ENCODE measurements around the gene GSG1L2.

Gene GSG1L2

DNA sequence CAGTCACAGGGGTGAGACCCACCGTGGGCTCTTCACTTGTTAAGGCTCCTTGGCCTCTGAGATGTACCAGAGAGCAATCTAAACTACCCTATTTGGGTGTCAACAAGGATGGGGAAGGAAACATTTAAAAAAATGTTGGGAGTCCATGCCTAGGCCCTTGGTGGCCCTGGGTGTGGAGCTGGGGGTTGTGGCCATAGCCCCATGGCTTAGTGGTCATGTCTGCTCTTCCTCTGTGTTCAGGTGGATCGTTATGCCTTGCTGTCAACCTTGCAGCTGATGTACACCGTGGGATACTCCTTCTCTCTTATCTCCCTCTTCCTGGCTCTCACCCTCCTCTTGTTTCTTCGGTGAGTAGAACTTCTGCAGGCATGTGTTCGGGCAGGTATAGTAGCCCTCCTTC is 32.4 kb upstream of the GSG1L2 start:
- no peaks in the 10 kb centered on the region for H3K36me3 ChIP-seq (replicated peaks; ENCODE audit: low read depth, low read length)
- TF ChIP-seq EZH2phosphoT487 (IDR thresholded peaks at IDR 0.05; ENCODE audit: low read depth): no peak
- H3K9ac ChIP-seq (ENCODE audit: low read length): no peak overlapping the region
- H3K27ac ChIP-seq (ENCODE audit: low read length): no peak overlapping the region
- no peaks in the 10 kb centered on the region for H3K9me3 ChIP-seq (ENCODE audit: insufficient read depth, low read length)
- no peaks in the 10 kb centered on the region for H3K4me1 ChIP-seq (ENCODE audit: low read length)
- no peak overlapping the region for H2AFZ ChIP-seq (ENCODE audit: low read depth, low read length)
- H3K27me3 ChIP-seq (ENCODE audit: low read depth, low read length): no peaks in the 10 kb centered on the region
- no peaks in the 10 kb centered on the region for H4K20me1 ChIP-seq (ENCODE audit: insufficient read depth, low read length)
- no peak overlapping the region for H3K4me3 ChIP-seq (ENCODE audit: low read length)
- H3K79me2 ChIP-seq (ENCODE audit: low read length): no peaks in the 10 kb centered on the region
- no peak overlapping the region for H3K4me2 ChIP-seq (ENCODE audit: low read length)

DNA sequence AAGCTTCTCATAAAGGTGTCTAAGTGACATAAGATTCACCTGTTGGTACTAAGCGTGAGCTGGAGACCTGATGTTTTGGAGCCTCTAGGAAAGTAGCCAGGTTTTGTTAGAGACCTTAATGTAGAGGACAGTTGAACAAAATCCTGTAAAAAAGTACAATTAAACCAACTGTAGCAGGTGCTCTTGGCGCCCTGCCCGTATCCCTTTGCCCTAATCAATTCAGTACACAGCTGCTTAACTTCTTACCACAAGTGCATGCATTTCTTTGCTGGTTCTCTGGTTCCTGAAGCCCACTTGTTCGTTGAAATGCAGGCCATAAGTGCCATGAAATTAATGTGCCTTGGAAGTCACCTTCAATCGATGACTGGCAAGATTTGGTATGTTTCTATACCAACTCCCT is 28.3 kb upstream of the GSG1L2 start:
- Histone ChIP-seq H3K4me3 (ENCODE audit: low read length) (no peak overlapping the region), H3K4me2 (ENCODE audit: low read length) (no peak overlapping the region), H3K27ac (ENCODE audit: low read length) (no peak overlapping the region), H3K9me3 (ENCODE audit: insufficient read depth, low read length) (no peaks in the 10 kb centered on the region), H3K4me1 (ENCODE audit: low read length) (no peaks in the 10 kb centered on the region), H3K9ac (ENCODE audit: low read length) (no peak overlapping the region), H3K79me2 (ENCODE audit: low read length) (no peaks in the 10 kb centered on the region), H3K36me3 (replicated peaks; ENCODE audit: low read depth, low read length) (no peaks in the 10 kb centered on the region), H3K27me3 (ENCODE audit: low read depth, low read length) (no peaks in the 10 kb centered on the region), H4K20me1 (ENCODE audit: insufficient read depth, low read length) (no peaks in the 10 kb centered on the region), H2AFZ (ENCODE audit: low read depth, low read length) (no peak overlapping the region)
- no peak for TF ChIP-seq EZH2phosphoT487 (IDR thresholded peaks at IDR 0.05; ENCODE audit: low read depth)
- TF ChIP-seq, protein P1, sequence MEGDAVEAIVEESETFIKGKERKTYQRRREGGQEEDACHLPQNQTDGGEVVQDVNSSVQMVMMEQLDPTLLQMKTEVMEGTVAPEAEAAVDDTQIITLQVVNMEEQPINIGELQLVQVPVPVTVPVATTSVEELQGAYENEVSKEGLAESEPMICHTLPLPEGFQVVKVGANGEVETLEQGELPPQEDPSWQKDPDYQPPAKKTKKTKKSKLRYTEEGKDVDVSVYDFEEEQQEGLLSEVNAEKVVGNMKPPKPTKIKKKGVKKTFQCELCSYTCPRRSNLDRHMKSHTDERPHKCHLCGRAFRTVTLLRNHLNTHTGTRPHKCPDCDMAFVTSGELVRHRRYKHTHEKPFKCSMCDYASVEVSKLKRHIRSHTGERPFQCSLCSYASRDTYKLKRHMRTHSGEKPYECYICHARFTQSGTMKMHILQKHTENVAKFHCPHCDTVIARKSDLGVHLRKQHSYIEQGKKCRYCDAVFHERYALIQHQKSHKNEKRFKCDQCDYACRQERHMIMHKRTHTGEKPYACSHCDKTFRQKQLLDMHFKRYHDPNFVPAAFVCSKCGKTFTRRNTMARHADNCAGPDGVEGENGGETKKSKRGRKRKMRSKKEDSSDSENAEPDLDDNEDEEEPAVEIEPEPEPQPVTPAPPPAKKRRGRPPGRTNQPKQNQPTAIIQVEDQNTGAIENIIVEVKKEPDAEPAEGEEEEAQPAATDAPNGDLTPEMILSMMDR (IDR thresholded peaks at IDR 0.05; ENCODE audit: low read depth, low read length): no peak

DNA sequence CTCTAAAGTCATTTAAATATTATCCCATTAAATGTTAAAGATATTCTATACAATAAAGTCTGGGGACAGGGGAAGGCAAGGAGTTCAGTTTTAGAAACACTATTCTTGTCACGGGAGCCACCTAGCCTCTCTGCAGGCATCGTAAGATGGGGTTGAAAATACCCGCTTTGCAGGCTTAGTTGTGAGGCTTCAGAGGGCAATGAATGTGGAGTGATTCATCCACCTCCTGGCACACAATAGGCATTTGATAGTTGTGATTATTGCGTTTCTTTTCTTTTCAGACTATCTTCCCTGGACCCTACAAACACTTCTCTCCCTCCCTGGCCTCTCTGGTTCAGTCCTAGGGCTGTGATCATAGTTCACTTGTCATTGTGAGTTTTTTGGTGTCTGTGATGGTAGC is 23.4 kb upstream of the GSG1L2 start:
- Histone ChIP-seq H3K4me2 (ENCODE audit: low read length) (no peak overlapping the region), H4K20me1 (ENCODE audit: insufficient read depth, low read length) (no peaks in the 10 kb centered on the region), H3K9me3 (ENCODE audit: insufficient read depth, low read length) (no peaks in the 10 kb centered on the region), H3K27ac (ENCODE audit: low read length) (no peak overlapping the region), H3K36me3 (replicated peaks; ENCODE audit: low read depth, low read length) (no peaks in the 10 kb centered on the region), H3K4me3 (ENCODE audit: low read length) (no peak overlapping the region), H3K27me3 (ENCODE audit: low read depth, low read length) (no peaks in the 10 kb centered on the region), H2AFZ (ENCODE audit: low read depth, low read length) (no peak overlapping the region), H3K9ac (ENCODE audit: low read length) (no peak overlapping the region), H3K79me2 (ENCODE audit: low read length) (no peaks in the 10 kb centered on the region), H3K4me1 (ENCODE audit: low read length) (no peaks in the 10 kb centered on the region)
- TF ChIP-seq EZH2phosphoT487 (IDR thresholded peaks at IDR 0.05; ENCODE audit: low read depth): no peak
- TF ChIP-seq, protein P1 (IDR thresholded peaks at IDR 0.05; ENCODE audit: low read depth, low read length): no peak

DNA sequence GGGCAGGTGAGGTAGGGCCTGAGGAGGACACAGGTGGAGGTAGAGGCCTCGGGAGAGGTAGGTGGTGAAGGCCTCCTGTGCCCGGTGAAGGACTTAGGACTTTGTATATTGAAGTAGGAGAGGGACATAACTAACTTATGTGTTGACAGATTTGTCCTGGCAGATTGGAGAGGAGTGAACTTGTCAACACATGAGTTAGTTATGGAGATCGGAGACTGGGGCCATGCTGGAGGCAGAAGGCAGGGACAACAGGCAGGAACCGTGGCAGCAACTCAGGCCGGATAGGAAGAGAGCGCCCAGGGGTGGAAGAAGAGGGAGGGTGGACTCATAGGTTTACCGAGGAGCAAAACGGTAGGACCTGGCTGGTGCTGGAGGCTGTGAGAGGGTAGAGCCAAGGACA is 22.3 kb upstream of the GSG1L2 start:
- H3K4me3 ChIP-seq (ENCODE audit: low read length): no peak overlapping the region
- H3K79me2 ChIP-seq (ENCODE audit: low read length): no peaks in the 10 kb centered on the region
- H3K9ac ChIP-seq (ENCODE audit: low read length): no peak overlapping the region
- H2AFZ ChIP-seq (ENCODE audit: low read depth, low read length): no peak overlapping the region
- H3K9me3 ChIP-seq (ENCODE audit: insufficient read depth, low read length): no peaks in the 10 kb centered on the region
- H3K4me1 ChIP-seq (ENCODE audit: low read length): no peaks in the 10 kb centered on the region
- no peaks in the 10 kb centered on the region for H3K36me3 ChIP-seq (replicated peaks; ENCODE audit: low read depth, low read length)
- no peak overlapping the region for H3K27ac ChIP-seq (ENCODE audit: low read length)
- no peak overlapping the region for H3K4me2 ChIP-seq (ENCODE audit: low read length)
- no peaks in the 10 kb centered on the region for H4K20me1 ChIP-seq (ENCODE audit: insufficient read depth, low read length)
- TF ChIP-seq, protein P1 (IDR thresholded peaks at IDR 0.05; ENCODE audit: low read depth, low read length): no peak
- TF ChIP-seq EZH2phosphoT487 (IDR thresholded peaks at IDR 0.05; ENCODE audit: low read depth): no peak
- no peaks in the 10 kb centered on the region for H3K27me3 ChIP-seq (ENCODE audit: low read depth, low read length)

Data from OCI-LY3 (cell line).